GM06990 (cell line): Measurements from ENCODE around the gene RGS19.

Experiments
- DNase-seq: peaks from one replicate; pipeline ENCODE4 v3.0.0-alpha.2; 2011; ENCODE audit not compliant: insufficient read length; ENCODE audit errors: extremely low read depth
- H3K27me3 ChIP-seq: replicated peaks from 2 replicates; pipeline ENCODE4 v1.6.0; 2011; ENCODE audit warnings: low read length; ENCODE audit not compliant: control insufficient read depth, insufficient read depth
- H3K36me3 ChIP-seq: 2 replicates; pipeline ENCODE4 v1.5.1; 2011; ENCODE audit warnings: low read length; ENCODE audit not compliant: control insufficient read depth, insufficient read depth
- H3K4me3 ChIP-seq: replicated peaks from 2 replicates; pipeline ENCODE4 v1.5.1; 2011; ENCODE audit warnings: low read depth, mild to moderate bottlenecking, control low read depth, low read length
- CTCF ChIP-seq: IDR thresholded peaks from 2 replicates; pipeline ENCODE4 v1.5.1; 2011; ENCODE audit warnings: low read length, control low read depth, mild to moderate bottlenecking, inconsistent platforms; ENCODE audit not compliant: insufficient read depth, poor library complexity, severe bottlenecking

RGS19 gene

GRCh38 chr20:64073476-64074183 lies 5.7 kb downstream of the RGS19 start:
- no peak for TF ChIP-seq CTCF
- Histone ChIP-seq H3K4me3 (no peak overlapping the region), H3K36me3 (peaks cover 27% of the 10 kb centered on the region), H3K27me3 (no peaks in the 10 kb centered on the region)
- no peak for DNase-seq

- Histone ChIP-seq H3K4me3 (no peak overlapping the region), H3K27me3 (no peaks in the 10 kb centered on the region), H3K36me3 (peaks cover 27% of the 10 kb centered on the region)
- DNase-seq = no peak
- TF ChIP-seq CTCF = no peak
Observed at GRCh38 chr20:64072498-64073063, 6.7 kb downstream of the RGS19 start.

GRCh38 chr20:64071341-64072332 lies 7.7 kb downstream of the RGS19 start:
- Histone ChIP-seq H3K4me3 (no peak overlapping the region), H3K36me3 (peaks cover 27% of the 10 kb centered on the region), H3K27me3 (no peaks in the 10 kb centered on the region)
- TF ChIP-seq CTCF = no peak
- no peak for DNase-seq

- H3K4me3 ChIP-seq = no peak overlapping the region
- no peak for DNase-seq
- H3K27me3 ChIP-seq = no peaks in the 10 kb centered on the region
- TF ChIP-seq CTCF = no peak
- H3K36me3 ChIP-seq = peaks cover 22% of the 10 kb centered on the region
Observed at GRCh38 chr20:64070244-64070993, 8.9 kb downstream of the RGS19 start.

GRCh38 chr20:64069614-64070243 lies 9.6 kb downstream of the RGS19 start:
- TF ChIP-seq CTCF = peak; percentile 85
- no peak overlapping the region for H3K4me3 ChIP-seq
- no peaks in the 10 kb centered on the region for H3K27me3 ChIP-seq
- peaks cover 18% of the 10 kb centered on the region for H3K36me3 ChIP-seq
- no peak for DNase-seq
